Panc1 (cell line): ENCODE measurements around the gene PRKCQ.

ENCODE experiments used
- CTCF ChIP-seq: fragments of 450-650 bp; IDR thresholded peaks from 2 replicates; pipeline ENCODE4 v1.5.1; 2017; ENCODE audit warnings: mild to moderate bottlenecking
- POLR2AphosphoS5 ChIP-seq: IDR thresholded peaks from 2 replicates; pipeline ENCODE4 v1.6.1; 2012; ENCODE audit warnings: mild to moderate bottlenecking, low read depth, low read length, moderate library complexity
- SIN3A ChIP-seq: IDR thresholded peaks from 2 replicates; pipeline ENCODE4 v1.6.1; 2012; ENCODE audit warnings: low read depth, mild to moderate bottlenecking, low read length, moderate library complexity, borderline replicate concordance; ENCODE audit not compliant: insufficient read depth
- TCF7L2 ChIP-seq: IDR thresholded peaks from 2 replicates; pipeline ENCODE4 v1.6.1; 2011; ENCODE audit warnings: mild to moderate bottlenecking, low read depth, low read length, inconsistent platforms

DNA sequence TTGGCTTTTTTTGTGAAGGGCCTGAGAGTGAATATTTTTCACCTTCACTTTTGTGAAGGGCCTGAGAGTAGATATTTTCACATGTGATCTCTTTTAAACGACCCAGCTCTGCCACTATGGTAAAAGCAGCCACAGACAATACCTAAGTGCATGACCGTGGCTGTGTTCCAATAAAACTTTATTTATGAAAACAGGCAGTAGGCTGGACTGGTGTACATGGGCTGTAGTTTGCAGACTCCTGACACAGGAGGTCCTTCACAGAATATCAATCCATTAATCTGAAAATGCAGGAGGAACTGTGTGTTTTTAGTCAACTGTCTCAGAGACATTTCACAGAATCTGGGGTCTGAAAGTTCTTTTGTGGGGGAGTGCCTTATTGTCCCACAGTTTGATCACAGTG, 186.9 kb downstream of the PRKCQ start:
- TF ChIP-seq CTCF (no peak), POLR2AphosphoS5 (no peak), SIN3A (no peak), TCF7L2 (no peak)
